Neural cell (in vitro differentiated cells): Measurements from ENCODE around the gene MAGOHB. TPM values are rescaled to one million over a fixed set of nuclear protein-coding genes. Genes with fewer than 3 reads are reported as not detected.
"Not testable (repeated sequence)": the region's sequence is repeated elsewhere in the genome, so short reads cannot be mapped to it uniquely, and the experiment has no call there.

ENCODE experiments used
- H2AFZ ChIP-seq: fragments of 200-600, 300-800 bp; sonication (generic), shearing (Covaris generic); 2 replicates; pipeline ENCODE4 v1.6.0; 2014; ENCODE audit warnings: low read depth, mild to moderate bottlenecking, antibody characterized with exemption, low read length, moderate library complexity
- H3F3A ChIP-seq: fragments of 200-600 bp; shearing (Covaris generic); 2 replicates; pipeline ENCODE4 v1.6.1; 2016; ENCODE audit warnings: mild to moderate bottlenecking, moderate library complexity, mixed read lengths, antibody characterized with exemption, low read length; ENCODE audit not compliant: insufficient read depth, poor library complexity, severe bottlenecking
- H3K27ac ChIP-seq: fragments of 200-600, 300-800 bp; sonication (generic), shearing (Covaris generic); 2 replicates; pipeline ENCODE4 v1.5.1; 2014; ENCODE audit warnings: mild to moderate bottlenecking, low read length, moderate library complexity
- H3K27me3 ChIP-seq: fragments of 300-800, 200-600 bp; sonication (generic), shearing (Covaris generic); 2 replicates; pipeline ENCODE4 v1.6.0; 2014; ENCODE audit warnings: mild to moderate bottlenecking, low read depth, low read length, moderate library complexity; ENCODE audit not compliant: insufficient read depth
- H3K36me3 ChIP-seq: fragments of 300-800, 200-600 bp; sonication (generic), shearing (Covaris generic); 2 replicates; pipeline ENCODE4 v1.5.1; 2014; ENCODE audit warnings: mild to moderate bottlenecking, antibody characterized with exemption, low read length, moderate library complexity; ENCODE audit not compliant: insufficient read depth
- H3K4me2 ChIP-seq: fragments of 300-800, 200-600 bp; sonication (generic), shearing (Covaris generic); 2 replicates; pipeline ENCODE4 v1.6.0; 2014; ENCODE audit warnings: mild to moderate bottlenecking, low read length
- H3K4me3 ChIP-seq: fragments of 300-800, 200-600 bp; sonication (generic), shearing (Covaris generic); 2 replicates; pipeline ENCODE4 v1.5.1; 2014; ENCODE audit warnings: mild to moderate bottlenecking, low read length, moderate library complexity
- H3K79me2 ChIP-seq: fragments of 200-600 bp; shearing (Covaris generic); replicated peaks from 2 replicates; pipeline ENCODE4 v1.6.0; 2014; ENCODE audit warnings: mild to moderate bottlenecking, low read length, moderate library complexity; ENCODE audit not compliant: insufficient read depth
- H3K9ac ChIP-seq: fragments of 300-800, 200-600 bp; sonication (generic), shearing (Covaris generic); 2 replicates; pipeline ENCODE4 v1.6.1; 2016; ENCODE audit warnings: mild to moderate bottlenecking, low read length, mixed read lengths
- H3K9me2 ChIP-seq: fragments of 200-600 bp; shearing (Covaris generic); 2 replicates; pipeline ENCODE4 v1.6.1; 2016; ENCODE audit warnings: mild to moderate bottlenecking, low read length, mixed read lengths; ENCODE audit not compliant: insufficient read depth
- H3K9me3 ChIP-seq: fragments of 200-600, 300-800 bp; sonication (generic), shearing (Covaris generic); 2 replicates; pipeline ENCODE4 v1.6.1; 2016; ENCODE audit warnings: mild to moderate bottlenecking, mixed run types, low read length, moderate library complexity, mixed read lengths
- H4K20me1 ChIP-seq: fragments of 200-600 bp; shearing (Covaris generic); 2 replicates; pipeline ENCODE4 v1.6.1; 2016; ENCODE audit warnings: mild to moderate bottlenecking, mixed run types; ENCODE audit not compliant: insufficient read depth
- CTCF ChIP-seq: fragments of 450-650 bp; IDR thresholded peaks from 2 replicates; pipeline ENCODE4 v1.5.1; 2014; ENCODE audit warnings: antibody characterized with exemption, mild to moderate bottlenecking, moderate library complexity; ENCODE audit not compliant: poor library complexity, severe bottlenecking
- EP300 ChIP-seq: fragments of 450-650 bp; conservative IDR thresholded peaks from 2 replicates; pipeline ENCODE4 v1.6.1; 2014; ENCODE audit warnings: antibody characterized with exemption, mild to moderate bottlenecking, moderate library complexity; ENCODE audit not compliant: poor library complexity, severe bottlenecking
- EZH2 ChIP-seq: fragments of 200-600, 300-800 bp; shearing (Covaris generic), sonication (generic); IDR thresholded peaks from 2 replicates; pipeline ENCODE4 v1.6.1; 2014; ENCODE audit warnings: antibody characterized with exemption, low read length, borderline replicate concordance, mild to moderate bottlenecking; ENCODE audit not compliant: insufficient read depth, poor library complexity, severe bottlenecking
- MXI1 ChIP-seq: fragments of 450-650 bp; conservative IDR thresholded peaks from 2 replicates; pipeline ENCODE4 v1.6.1; 2014; ENCODE audit warnings: antibody characterized with exemption, mild to moderate bottlenecking; ENCODE audit not compliant: poor library complexity, severe bottlenecking
- POLR2AphosphoS5 ChIP-seq: IDR thresholded peaks from 2 replicates; pipeline ENCODE4 v1.6.1; 2012
- RAD21 ChIP-seq: fragments of 450-650 bp; conservative IDR thresholded peaks from 2 replicates; pipeline ENCODE4 v1.6.1; 2014; ENCODE audit warnings: antibody characterized with exemption, mild to moderate bottlenecking, moderate library complexity
- REST ChIP-seq: IDR thresholded peaks from 2 replicates; pipeline ENCODE4 v1.6.1; 2012; ENCODE audit warnings: borderline replicate concordance
- SMC3 ChIP-seq: fragments of 450-650 bp; conservative IDR thresholded peaks from 2 replicates; pipeline ENCODE4 v1.6.1; 2014; ENCODE audit warnings: antibody characterized with exemption, mild to moderate bottlenecking, moderate library complexity; ENCODE audit not compliant: poor library complexity
- polyA plus RNA-seq: library from polyadenylated mRNA; depleted of rRNA; stranded (reverse); fragments of >200 nt; gene quantifications from 2 replicates; pipeline ENCODE4 v1.2.3, GENCODE V29; 2014

MAGOHB gene
- polyA plus RNA-seq, 1 donor from 2014 or later, result 43.3 TPM

- peak overlapping the region; percentile 84 for H3K4me3 ChIP-seq
- H3K36me3 ChIP-seq, result no peaks in the 10 kb centered on the region
- H2AFZ ChIP-seq, result no peak overlapping the region
- peaks cover 14% of the 10 kb centered on the region for H3K79me2 ChIP-seq
- no peak overlapping the region for H3K27ac ChIP-seq
- no peaks in the 10 kb centered on the region for H3K9me3 ChIP-seq
- no peak overlapping the region for H3K9ac ChIP-seq
- TF ChIP-seq REST, result no peak
- TF ChIP-seq POLR2AphosphoS5, result no peak
- TF ChIP-seq SMC3, result no peak
- no peak for TF ChIP-seq EZH2
- no peak for TF ChIP-seq CTCF
- TF ChIP-seq EP300, result no peak
- no peak for TF ChIP-seq MXI1
- no peaks in the 10 kb centered on the region for H4K20me1 ChIP-seq
- no peaks in the 10 kb centered on the region for H3K9me2 ChIP-seq
- H3K27me3 ChIP-seq, result no peaks in the 10 kb centered on the region
- H3K4me2 ChIP-seq, result peak overlapping the region; percentile 94
- no peaks in the 10 kb centered on the region for H3F3A ChIP-seq
These were observed 1.3 kb downstream of the MAGOHB start for GRCh38 chr12:10612110-10612509.

- not testable (repeated sequence) for H3K27ac ChIP-seq, H3K9ac ChIP-seq, H3K9me3 ChIP-seq, H3K4me2 ChIP-seq, H3K4me3 ChIP-seq, H4K20me1 ChIP-seq, H3F3A ChIP-seq, H3K27me3 ChIP-seq, H2AFZ ChIP-seq, H3K36me3 ChIP-seq, H3K9me2 ChIP-seq
- peaks cover 14% of the 10 kb centered on the region for H3K79me2 ChIP-seq
These were observed 2.2 kb downstream of the MAGOHB start for GRCh38 chr12:10611258-10611657.

- TF ChIP-seq REST (no peak), RAD21 (no peak)
- H4K20me1 ChIP-seq, result no peaks in the 10 kb centered on the region
- no peaks in the 10 kb centered on the region for H3K9me3 ChIP-seq
- no peaks in the 10 kb centered on the region for H3K9me2 ChIP-seq
- no peaks in the 10 kb centered on the region for H3K27me3 ChIP-seq
- no peak overlapping the region for H2AFZ ChIP-seq
- H3K9ac ChIP-seq, result no peak overlapping the region
- no peaks in the 10 kb centered on the region for H3F3A ChIP-seq
- H3K4me3 ChIP-seq, result no peak overlapping the region
- H3K79me2 ChIP-seq, result peaks cover 14% of the 10 kb centered on the region
- H3K36me3 ChIP-seq, result no peaks in the 10 kb centered on the region
- H3K4me2 ChIP-seq, result no peak overlapping the region
- no peak overlapping the region for H3K27ac ChIP-seq
These were observed 3.2 kb downstream of the MAGOHB start for GRCh38 chr12:10610188-10610587.
